ENCODE results near the gene SHROOM3. TPM values are rescaled to one million over a fixed set of nuclear protein-coding genes. Genes with fewer than 3 reads are reported as not detected.

The SHROOM3 gene
- total and polyA plus RNA-seq, 2 donors (not counting 3 experiments of a cell fraction or from before 2014, with no cell fraction given), result 2.7 to 6.7 TPM

DNA sequence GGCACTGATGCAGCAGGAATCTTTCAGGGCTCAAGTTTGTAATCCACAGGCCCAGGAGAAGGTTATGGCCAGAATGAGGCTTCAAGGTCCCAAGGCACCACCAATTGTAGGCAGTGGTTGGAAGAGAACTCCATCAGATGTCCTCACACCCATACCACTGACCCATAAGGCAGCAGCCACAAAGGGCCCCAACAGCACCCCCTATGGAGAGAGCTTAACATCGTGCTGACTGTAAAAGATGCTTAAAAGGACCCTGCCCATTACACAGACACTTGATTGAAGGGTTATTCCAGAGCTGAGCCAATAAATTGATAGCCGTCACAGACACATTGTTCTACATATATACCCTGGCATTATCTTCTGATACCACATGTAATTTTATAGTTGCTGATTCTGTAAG, 349.2 kb downstream of the SHROOM3 start:
- Histone ChIP-seq H3K36me3 (ENCODE audit: control insufficient read depth in 2 of 2, extremely low read depth in 1 of 2, insufficient read depth in 2 of 2, low read length in 2 of 2) (no peaks in the 10 kb centered on the region), H3K4me2 (ENCODE audit: insufficient read depth, low read length) (no peak overlapping the region)

More for the DNA sequence above, 349.2 kb downstream of the SHROOM3 start:
- no peak overlapping the region for H3K27ac ChIP-seq (ENCODE audit: insufficient read depth, low read depth, low read length)
- H3K9me1 ChIP-seq (replicated peaks; ENCODE audit: control insufficient read depth, extremely low read depth, insufficient read depth, low read length), result peaks cover 2% of the 10 kb centered on the region
- no peak for DNase-seq (ENCODE audit: low read depth, low spot score)
- intact Hi-C loops (cut with micrococcal nuclease), result no loop called here
- no peaks in the 10 kb centered on the region for H3K79me2 ChIP-seq (ENCODE audit: control insufficient read depth, insufficient read depth, low read length)
- no peaks in the 10 kb centered on the region for H4K20me1 ChIP-seq (replicated peaks; ENCODE audit: control insufficient read depth, extremely low read depth, insufficient read depth, low read length)
- peaks cover 3% of the 10 kb centered on the region for H3K4me1 ChIP-seq (ENCODE audit: control insufficient read depth, extremely low read depth, insufficient read depth, low read length)
- H3K9me3 ChIP-seq (replicated peaks; ENCODE audit: control insufficient read depth, insufficient read depth, low read length), result no peaks in the 10 kb centered on the region
- TF ChIP-seq POLR2AphosphoS5 (IDR thresholded peaks at IDR 0.05; ENCODE audit: insufficient read depth, low read depth, low read length), result no peak
- no peak for TF ChIP-seq MYC (IDR thresholded peaks at IDR 0.05; ENCODE audit: low read depth, low read length)
- TF ChIP-seq, protein P1, sequence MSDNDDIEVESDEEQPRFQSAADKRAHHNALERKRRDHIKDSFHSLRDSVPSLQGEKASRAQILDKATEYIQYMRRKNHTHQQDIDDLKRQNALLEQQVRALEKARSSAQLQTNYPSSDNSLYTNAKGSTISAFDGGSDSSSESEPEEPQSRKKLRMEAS (IDR thresholded peaks at IDR 0.05; ENCODE audit: insufficient read depth, insufficient read length), result no peak
- no peak for TF ChIP-seq FOS (IDR thresholded peaks at IDR 0.05; ENCODE audit: borderline replicate concordance, insufficient read depth, low read length)
- TF ChIP-seq EZH2 (IDR thresholded peaks at IDR 0.05; ENCODE audit: borderline replicate concordance, low read depth, low read length, severe bottlenecking), result no peak
- no peak for TF ChIP-seq POLR2A (IDR thresholded peaks at IDR 0.05; ENCODE audit: low read depth, low read length)
- TF ChIP-seq, protein P2, sequence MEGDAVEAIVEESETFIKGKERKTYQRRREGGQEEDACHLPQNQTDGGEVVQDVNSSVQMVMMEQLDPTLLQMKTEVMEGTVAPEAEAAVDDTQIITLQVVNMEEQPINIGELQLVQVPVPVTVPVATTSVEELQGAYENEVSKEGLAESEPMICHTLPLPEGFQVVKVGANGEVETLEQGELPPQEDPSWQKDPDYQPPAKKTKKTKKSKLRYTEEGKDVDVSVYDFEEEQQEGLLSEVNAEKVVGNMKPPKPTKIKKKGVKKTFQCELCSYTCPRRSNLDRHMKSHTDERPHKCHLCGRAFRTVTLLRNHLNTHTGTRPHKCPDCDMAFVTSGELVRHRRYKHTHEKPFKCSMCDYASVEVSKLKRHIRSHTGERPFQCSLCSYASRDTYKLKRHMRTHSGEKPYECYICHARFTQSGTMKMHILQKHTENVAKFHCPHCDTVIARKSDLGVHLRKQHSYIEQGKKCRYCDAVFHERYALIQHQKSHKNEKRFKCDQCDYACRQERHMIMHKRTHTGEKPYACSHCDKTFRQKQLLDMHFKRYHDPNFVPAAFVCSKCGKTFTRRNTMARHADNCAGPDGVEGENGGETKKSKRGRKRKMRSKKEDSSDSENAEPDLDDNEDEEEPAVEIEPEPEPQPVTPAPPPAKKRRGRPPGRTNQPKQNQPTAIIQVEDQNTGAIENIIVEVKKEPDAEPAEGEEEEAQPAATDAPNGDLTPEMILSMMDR (IDR thresholded peaks at IDR 0.05; ENCODE audit: extremely low read depth in 1 of 2, insufficient read depth in 1 of 2, low read depth in 1 of 2, low read length in 2 of 2), result peak in 1 of 2 donors; percentile 14
- TF ChIP-seq GATA2 (IDR thresholded peaks at IDR 0.05; ENCODE audit: insufficient read depth, insufficient read length, low read depth, low read length), result no peak
- H3K9ac ChIP-seq (replicated peaks; ENCODE audit: extremely low read depth, insufficient read depth, low read length), result no peak overlapping the region
- no peak overlapping the region for H2AFZ ChIP-seq (ENCODE audit: low read depth, low read length)
- BruUV-seq (replicated peaks), result no TSS peak
- no peaks in the 10 kb centered on the region for H3K27me3 ChIP-seq (ENCODE audit: control insufficient read depth in 2 of 2, insufficient read depth in 2 of 2, low read length in 2 of 2)
- ChIA-PET POLR2A (no interaction called here), CTCF (interaction anchor here (1.1 kb wide), 1 partner anchor 15 kb away, joined by 3 read pairs; no protein-coding TSS in a partner anchor)
- no peak for FAIRE-seq
- dilution Hi-C loops (cut with MboI; ENCODE audit: extremely low pct_ligation_motif_present, low sequenced_read_pairs), result no loop called here
- H3K4me3 ChIP-seq (replicated peaks in 1 of 3; ENCODE audit: insufficient read depth in 1 of 3, low read depth in 1 of 3, low read length in 3 of 3), result no peak overlapping the region

Data from endothelial cell of umbilical vein (primary cell).